GOT3 (cell line): ENCODE data around the gene ITLN1.
"Not testable (repeated sequence)": the region's sequence is repeated elsewhere in the genome, so short reads cannot be mapped to it uniquely, and the experiment has no call there.

Experiments
- DNase-seq: peaks from one replicate; lab custom pipeline; 2025; ENCODE audit warnings: mixed read lengths; lab: John Stamatoyannopoulos, UW

Gene ITLN1

DNA sequence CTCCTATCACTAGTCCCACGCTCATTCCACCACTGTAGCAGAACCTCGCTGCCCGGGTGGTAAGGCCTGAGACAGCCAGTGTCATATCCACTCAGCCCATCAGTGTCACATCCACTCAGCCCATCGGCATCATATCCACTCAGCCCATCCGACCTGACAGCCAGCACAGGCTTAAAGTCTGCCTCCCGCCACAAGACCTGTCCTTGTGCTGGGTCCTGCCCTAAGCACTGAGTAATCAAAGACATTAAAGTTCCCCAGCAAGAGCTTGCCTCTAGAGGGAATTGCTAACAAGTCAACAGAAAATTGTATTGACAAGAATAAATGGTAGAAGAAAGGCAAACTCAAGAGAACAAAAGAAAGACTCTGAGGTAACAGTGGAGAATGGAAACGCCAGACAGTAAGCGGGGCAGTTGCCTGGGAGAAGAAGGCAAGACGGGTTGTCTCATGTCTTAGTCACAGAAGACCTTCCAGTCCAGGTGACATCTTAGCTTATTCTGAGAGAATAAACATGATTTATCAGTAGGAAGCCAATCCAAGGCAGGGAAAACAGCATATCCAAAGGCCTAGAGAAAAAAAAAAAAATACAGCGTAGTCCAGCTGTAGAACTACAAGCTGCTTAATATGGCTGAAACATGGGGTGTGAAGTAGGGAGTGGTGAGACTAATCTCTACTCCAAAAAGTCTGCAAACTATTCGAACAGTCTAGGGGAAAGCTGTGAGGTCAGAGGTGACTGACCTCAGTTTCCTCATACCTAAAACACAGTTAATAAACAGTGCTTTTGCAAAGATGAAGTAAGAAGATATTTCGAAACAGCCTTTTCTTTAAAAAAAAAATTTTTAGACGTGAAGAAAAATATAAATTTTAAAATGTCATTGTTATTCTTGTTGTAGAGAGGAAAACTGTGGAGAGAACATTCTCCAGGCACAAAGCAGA is 1.1 kb downstream of the ITLN1 start:
- no peak for DNase-seq

DNA sequence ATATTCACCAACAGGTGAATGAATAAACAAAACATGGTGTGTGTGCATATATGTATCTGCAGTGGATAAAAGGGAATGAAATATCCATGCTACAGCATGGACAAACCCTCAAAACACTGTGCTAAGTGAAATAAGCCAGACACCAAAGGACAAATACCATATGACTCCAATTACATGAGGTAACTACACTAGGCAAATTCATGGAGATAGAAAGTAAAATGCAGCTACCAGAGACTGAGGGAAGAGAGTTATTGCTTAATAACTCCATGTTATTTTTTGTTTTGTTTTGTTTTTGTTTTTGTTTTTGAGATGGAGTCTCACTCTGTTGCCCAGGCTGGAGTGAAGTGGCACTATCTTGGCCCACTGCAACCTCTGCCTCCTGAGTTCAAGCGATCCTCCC is 2.4 kb downstream of the ITLN1 start:
- no peak for DNase-seq

DNA sequence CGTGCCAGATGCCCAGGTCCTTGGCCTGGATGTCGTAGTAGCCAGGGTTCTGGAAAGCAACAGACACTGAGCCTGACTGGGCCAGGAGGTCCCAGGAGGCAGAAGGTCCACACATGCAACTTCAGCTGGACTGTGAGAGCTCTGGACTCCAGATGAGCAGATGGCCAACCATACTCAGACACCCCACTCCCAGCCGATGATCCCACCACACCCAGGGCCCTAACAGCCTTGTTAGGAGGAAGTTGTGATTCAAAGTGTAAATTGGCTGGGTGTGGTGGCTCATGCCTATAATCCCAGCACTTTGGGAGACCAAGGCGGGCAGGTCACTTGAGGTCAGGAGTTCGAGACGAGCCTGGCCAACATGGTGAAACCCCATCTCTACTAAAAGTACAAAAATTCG is 3.7 kb downstream of the ITLN1 start:
- not testable (repeated sequence) for DNase-seq

DNA sequence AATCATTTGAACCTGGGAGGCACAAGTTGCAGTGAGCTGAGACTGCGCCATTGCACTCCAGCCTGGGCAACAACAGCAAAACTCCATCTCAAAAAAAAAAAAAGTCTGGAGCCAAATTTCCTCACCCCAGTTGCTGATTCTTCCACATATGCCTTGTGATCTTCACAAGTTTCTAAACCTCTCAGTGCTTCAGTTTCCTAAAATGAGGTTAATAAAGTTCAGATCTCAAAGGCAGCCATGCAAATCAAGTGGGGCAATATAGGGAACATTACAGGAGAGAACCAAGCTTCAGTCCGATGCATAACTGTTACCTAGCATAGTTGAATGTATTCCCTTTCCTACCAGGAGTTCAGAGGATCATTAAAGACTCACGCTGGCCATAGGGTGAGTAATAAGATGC is 4.8 kb downstream of the ITLN1 start:
- DNase-seq, result no peak

DNA sequence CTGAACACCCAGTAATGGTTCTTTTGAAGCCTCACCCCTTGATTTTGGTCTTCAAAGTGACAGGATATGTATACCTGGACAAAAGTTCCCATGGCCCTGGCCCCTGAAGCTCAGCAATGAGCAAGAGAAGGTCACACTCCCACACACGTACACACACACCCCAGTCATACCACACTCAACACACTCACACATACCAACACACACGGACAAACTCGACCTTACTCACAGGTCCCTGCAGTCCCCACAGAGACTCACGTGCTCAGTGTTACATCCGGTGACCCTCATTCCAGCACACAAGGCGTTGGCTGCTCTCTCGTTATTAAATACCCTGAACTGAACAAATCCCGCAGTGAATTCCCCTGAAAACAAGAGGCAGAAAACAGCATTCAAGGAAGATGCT is 5.9 kb downstream of the ITLN1 start:
- no peak for DNase-seq

DNA sequence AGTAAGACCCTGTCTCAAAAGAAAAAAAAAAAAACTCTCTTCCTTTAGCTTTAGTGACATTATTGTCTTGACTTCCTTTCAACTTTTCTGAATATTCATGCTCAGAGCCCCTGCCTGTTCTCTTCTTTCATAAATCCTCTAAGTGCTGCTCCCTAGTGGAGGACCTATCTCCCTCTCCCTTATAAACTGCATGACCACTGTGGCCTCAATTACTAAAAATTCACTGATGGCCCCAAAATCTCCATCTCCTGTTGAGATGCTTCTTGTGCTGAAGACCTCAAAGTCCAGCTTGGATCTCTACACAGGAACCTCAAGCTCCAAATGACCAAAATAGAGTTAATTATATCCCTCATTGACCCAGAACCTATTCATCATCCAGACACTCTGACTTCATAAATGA is 7.8 kb downstream of the ITLN1 start:
- no peak for DNase-seq

DNA sequence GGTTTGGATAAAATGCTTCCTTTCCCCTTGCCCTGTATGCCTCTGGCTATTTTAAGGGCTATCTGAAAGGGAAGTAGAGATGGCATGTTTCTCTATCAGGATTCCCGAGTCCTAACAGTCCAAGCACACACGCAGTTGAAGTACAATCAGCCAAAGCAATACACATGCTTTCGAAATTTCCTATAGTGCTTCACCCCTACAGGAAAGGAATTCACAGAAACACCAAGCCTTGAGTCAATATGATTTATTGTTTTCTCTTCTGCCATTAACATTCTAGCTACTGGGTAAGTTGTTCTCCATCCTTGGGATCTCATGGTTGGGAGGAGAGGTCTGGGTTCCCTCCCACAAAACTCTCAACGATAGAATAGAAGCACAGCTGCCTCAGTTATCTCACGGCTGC is 8.7 kb downstream of the ITLN1 start:
- no peak for DNase-seq

DNA sequence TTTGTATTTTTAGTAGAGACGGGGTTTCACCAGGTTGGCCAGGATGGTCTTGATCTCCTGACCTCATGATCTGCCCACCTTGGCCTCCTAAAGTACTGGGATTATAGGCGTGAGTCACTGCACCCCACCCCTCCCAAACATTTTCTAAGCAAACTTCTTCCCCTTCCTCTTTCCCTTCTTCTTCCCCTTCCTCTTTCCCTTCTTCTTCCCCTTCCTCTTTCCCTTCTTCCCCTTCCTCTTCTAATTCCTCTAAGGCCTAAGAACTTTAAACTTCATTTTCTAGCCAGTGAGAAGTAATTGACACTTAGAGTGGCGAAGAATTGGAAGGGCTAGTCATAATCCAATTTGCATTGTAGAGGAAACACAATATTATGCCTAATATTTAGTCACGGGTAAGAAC is 9.4 kb downstream of the ITLN1 start:
- not testable (repeated sequence) for DNase-seq

DNA sequence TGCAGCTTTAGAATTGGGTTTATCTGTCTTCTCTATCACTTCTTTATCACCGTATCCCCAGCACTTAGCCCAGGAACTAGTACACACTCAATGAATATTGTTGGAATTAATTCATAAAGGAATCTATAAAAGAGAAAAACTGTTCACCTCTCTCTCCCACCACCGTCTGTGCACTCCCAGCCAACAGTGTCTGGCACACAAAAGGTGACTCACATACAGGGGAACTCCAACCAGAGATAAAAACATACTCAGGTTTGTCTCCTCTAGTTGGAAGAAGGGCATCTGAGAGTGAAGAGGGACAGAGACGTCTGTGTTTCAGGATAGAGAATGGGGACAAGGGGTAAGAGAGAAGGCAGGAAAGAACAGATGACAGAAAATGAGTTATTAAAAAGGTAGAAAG is 10.0 kb downstream of the ITLN1 start:
- DNase-seq, result no peak

DNA sequence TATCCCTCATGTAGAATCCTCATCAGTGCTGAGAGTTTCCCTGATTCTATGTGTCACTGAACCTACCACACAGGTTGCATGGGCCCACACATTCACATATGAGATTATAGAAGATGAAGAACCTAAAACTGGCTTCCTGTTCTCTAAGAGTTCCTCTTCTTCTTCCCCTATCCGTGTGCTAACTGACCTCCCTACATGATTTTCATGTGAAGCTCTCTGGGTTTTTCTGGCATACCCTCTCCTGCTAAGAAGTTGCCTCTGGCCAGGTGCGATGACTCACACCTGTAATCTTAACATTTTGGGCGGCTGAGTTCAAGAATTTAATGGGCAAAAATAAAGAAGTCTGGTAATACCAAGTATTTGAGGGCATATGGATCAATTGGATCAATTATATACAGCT is 16.8 kb downstream of the ITLN1 start:
- no peak for DNase-seq

DNA sequence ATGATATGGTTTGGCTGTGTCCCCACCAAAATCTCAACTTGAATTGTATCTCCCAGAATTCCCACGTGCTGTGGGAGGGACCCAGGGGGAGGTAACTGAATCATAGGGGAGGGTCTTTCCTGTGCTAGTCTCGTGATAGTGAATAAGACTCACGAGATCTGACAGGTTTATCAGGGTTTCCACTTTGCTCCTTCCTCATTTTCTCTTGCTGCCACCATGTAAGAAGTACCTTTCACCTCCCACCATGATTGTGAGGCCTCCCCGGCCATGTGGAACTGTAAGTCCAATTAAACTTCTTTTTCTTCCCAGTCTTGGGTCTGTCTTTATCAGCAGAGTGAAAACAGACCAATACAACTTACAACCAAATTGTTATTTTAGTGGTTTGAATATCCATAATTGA is 17.3 kb downstream of the ITLN1 start:
- not testable (repeated sequence) for DNase-seq

DNA sequence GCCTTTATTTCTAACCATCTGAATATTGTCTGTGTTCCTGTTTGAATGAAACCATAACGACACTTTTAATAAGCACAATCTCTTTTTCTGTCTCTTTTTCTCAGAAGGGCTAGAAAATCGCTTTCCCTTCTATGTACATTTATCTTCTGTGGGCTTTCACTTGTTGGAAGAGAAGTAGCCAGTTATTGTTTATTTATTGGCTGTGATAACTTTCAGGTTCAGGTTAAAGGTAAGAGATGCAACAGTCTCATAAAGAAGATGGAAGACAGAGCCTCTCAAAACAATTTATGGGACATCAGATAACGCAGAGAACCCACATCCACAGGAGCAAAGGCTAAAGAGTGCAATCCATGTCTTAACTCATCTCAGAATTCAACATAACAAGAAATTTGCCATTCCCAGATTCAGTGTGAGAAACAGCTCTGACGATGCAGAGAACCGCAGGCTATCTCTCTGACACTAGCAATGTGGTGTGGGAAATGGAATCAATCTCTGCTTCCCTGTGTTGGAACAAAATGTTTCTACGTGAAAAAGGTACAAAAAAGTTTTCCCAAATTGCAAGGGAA is 18.2 kb downstream of the ITLN1 start:
- no peak for DNase-seq

DNA sequence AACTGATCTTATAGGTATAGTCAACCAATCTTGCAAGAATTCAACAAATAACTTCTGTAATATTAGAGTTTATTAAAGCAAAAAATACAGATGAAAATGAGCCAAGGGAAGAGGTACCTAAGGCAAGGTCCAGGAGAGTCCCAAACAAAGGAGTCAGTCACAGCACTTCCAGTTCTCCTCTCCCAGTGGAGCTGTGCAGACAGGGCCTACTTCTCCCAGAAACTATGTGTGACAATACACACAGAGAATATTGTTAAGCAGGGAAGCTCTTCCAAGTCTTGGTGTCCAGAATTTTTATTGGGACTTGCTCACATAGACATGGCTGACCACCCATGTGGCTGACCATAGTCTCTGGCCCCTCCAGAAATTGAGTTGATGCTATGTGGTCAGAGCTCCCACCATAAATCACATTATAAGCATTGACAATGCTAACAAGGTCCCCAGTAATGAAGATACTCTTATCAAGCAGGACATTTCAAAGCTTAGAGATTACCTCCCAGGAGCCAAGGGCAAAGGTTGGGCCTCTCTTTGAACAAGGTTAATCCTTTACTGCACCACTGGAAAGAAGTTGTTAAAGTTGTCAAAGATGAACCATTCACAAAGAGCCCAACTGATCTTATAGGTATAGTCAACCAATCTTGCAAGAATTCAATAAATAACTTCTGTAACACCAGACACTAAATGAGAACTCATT is 18.8 kb downstream of the ITLN1 start:
- DNase-seq, result no peak

DNA sequence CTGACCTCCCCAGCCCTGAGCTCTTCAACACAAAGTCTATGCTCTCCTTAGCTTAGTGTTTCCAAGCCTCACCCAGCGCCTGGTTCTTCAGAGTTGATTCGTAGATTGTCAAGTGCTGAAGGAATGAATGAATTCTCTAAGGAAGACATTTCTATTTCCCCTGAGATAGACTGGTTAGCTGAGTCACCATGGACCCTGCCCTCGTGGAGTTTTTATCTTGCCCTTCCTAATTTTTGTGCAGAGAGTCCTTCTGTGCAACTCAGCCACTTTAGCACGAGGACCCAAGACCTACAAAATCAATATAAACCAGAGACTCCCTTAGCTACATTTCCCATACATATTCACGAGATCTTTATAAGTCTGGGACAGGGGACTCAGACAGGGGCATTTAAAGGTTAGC is 19.6 kb downstream of the ITLN1 start:
- DNase-seq, result no peak

DNA sequence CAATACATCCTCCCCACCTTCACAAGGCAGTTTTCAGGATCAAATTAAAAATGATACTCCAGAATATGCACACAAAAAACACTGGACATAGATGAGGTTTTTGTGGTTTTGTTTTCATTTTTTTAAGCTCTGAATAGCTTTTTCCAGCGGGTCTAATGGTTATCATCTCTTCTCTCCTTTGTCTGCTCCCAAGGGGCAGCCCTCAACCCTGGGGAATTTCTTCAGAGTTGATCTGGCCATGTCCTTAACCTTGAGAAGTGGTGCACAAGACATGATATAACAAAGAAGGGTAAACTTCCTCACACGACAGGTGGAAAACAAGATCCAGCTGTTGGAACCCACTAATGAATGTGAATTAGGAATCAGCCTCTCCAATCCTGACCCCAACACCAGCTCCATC is 20.8 kb downstream of the ITLN1 start:
- DNase-seq, result no peak

DNA sequence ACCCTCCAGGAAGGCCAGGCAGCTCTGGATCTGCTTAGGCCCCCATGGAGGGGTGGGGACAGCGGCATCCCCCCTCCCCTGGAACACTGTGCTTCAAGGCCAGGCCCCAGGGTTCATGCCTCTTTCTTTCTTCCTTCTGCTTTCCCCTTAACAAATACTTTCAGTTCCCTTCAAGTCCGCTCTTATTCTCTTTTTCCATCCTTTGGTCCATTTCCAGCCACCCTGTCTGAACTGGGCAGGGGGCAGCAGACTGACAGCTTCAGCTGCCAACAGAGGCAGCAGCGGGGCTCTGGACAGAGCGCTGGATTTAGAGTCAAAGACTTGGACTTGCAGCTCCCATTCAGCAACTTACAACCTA is 21.2 kb downstream of the ITLN1 start:
- DNase-seq, result no peak

DNA sequence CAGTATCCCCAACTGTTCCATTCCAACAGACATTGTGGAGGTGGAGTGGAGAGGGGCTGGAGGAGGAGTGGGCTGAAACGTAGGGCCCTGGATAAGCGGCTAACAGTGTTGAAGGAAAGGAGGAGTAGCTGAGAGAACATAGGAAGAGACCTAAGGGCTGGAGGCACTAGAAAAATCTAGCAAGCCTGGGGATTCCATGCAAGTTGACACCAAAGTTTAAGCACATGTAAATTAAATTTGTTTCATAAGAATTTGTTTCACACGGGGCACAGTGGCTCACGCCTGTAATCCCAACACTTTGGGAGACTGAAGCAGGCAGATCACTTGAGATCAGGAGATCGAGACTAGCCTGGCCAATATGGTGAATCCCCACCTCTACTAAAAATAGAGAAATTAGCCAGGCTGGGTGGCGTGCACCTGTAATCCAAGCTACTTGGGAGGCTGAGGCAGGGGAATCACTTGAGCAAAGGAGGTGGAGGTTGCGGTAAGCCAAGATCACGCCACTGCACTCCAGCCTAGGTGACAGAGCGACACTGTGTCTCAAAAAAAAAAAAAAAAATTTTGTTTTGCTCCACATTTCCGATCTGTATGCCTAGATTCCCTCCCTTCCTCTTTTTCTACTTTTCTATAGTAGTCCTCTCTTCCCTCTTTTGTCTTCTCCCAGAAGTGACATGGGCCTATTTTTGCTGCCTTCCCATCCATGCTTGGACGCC is 21.8 kb downstream of the ITLN1 start:
- DNase-seq, result no peak

DNA sequence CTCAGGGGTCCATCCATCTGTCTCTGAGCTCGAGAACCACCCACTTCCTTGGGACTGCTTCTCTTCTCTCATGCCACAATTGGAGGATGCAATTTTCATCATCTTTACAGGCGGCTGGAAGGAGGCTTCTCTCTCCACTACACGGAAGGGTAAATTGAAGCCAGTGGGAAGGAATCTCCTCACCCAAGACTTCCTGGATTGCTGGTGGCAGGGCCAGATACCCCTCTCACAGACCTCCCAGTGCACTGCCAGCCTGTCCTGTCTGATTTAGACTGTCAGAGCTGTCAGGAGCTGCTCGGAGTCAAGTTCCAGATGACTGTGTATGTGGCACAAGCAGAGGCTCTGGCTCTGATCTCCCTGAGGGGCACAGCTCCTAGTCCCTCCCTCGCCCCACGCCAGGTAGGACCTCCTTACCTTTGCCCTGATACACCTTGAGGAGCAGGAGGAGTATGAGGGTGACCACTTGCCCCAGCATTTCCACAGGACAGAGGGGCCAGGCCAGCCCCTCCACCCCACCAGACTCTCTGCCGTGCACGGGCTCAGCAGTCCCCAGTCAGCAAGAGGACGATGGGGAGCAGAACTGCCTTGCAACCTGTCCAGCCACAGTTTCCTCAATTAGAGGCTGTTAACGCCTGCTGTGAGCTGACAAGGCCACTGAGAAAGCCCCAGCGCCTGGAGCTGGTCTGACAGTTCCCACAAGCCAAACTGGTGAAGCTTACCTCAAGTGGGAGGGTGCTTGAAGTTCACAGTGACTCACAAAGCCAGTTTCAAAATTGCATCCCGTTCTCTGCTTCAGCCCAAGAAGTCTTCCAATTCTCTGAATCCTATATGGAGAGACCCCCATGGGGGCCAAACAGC is 22.5 kb downstream of the ITLN1 start, which contains the start of gene CD244:
CD244 (minus strand) TSS at position 685 of the 858 bp plus-strand sequence; CDS start at position 475, 210 bp downstream.
- no peak for DNase-seq

DNA sequence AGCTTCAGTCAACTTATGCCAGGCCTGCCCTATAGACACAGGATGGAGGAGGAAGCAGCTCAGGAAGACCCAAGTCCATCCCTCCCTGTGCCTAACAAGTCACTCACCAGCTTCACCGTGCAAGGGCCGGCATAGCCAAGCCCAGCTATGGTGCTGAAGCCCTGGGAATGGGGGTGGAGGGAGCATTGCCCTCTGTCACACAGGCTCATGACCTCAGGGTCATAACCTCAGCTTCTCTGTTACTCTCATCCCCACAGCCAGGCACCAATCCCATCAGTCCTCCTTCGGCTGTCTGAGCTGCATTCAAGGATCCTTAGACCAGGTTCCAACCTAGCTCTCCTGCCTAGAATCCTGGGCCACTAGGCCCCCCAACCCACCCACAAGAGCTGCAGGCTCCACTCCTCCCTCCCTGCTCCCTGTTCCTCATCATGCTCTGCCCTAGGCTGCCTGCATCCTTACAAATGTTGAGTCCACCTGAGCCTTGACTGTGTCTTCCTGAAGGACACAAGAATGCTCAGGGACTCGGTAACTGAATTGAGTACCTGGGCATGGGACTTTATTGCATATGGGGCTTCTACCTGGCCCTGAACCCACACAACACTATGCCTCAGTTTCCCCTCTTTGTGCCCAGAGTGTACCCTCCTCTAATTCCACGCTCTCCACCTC is 24.0 kb downstream of the ITLN1 start:
- no peak for DNase-seq

DNA sequence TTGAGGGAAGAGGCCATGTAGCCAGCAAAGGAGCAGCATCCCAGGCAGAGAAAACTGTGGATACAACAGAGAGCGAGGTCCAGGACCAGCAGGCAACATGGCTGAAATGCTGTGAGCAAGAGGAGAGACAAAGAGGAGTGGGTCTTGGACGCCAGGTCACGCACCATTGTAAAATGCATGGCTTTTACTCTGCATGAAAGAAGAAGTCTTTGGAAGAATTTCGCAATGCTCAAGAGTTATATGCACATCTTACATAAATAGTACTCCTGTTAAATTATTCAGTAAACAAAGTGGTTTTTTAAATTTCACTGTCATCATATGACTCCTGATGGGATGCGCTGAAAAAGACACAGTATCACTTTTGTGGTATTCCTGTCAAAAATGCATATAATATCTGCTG is 25.8 kb downstream of the ITLN1 start:
- DNase-seq, result no peak

DNA sequence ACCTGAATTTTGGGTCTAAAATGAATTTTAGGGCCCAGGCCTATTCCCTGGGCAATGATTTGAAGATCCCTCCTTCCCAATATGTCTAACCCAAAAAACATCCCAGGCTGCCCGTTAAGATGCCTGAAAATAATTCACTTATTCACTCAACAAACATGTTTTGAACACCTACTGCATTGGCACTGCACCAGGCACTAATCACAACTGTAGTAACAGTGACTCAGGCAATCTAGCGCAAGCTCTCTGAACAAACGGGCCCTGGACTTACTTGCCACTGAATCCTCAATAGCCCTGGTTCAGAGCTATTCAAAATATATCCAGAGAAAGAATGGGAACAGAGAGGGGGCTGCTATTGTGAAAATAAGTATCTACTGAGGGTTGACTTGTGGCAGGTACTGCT is 26.5 kb downstream of the ITLN1 start:
- no peak for DNase-seq
